ENCODE data around the gene NUDT21.

DNA sequence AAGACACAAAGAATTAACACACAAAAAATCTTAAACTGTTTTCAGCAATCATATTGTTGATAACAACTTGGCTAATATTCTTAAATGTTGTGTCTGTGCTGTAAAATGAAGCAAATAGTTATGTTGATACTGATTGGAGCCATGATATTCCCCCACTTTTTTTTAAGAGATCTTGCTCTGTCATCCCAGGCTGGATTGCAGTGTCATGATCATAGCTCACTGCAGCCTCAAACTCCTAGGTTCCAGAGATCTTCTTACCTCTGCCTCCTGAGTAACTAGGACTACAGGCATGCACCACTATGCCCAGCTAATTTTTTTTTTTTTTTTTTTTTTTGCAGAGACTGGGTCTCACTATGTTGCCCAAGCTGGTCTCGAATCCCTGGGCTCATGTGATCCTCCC, 42.7 kb upstream of the NUDT21 start:
- TF ChIP-seq RAD21 (IDR thresholded peaks at IDR 0.05; ENCODE audit: low read length), result no peak
- TF ChIP-seq RFX5 (IDR thresholded peaks at IDR 0.05; ENCODE audit: low read depth, low read length), result no peak

Data from IMR-90 (cell line).